ENCODE results near the gene ARHGAP15.

GRCh38 chr2:143279672-143280071, 150.5 kb downstream of the ARHGAP15 start:
- TF ChIP-seq CTCF (IDR thresholded peaks at IDR 0.05) (no peak), POLR2A (IDR thresholded peaks at IDR 0.05) (no peak)

Measured in esophagus squamous epithelium (tissue), 4 donors.